RPMI7951 (cell line): ENCODE measurements around the gene ATG2B. TPM values are rescaled to one million over a fixed set of nuclear protein-coding genes. Genes with fewer than 3 reads are reported as not detected.

Experiments used
- total RNA-seq: library from RNA; depleted of rRNA; stranded (reverse); fragments of >200 nt; shearing (Covaris generic); gene quantifications from 2 replicates; pipeline ENCODE4 v1.2.3, GENCODE V29; 2014; rRNA removed

The ATG2B gene
- total RNA-seq, 1 experiment from 2014 or later: 9.3 TPM

Other genes starting within 250 kb of the ATG2B start
- gene BDKRB2, start 158.5 kb downstream of the ATG2B start, total RNA-seq: 13.1 and 15.9 TPM in 2 replicates
- gene BDKRB1, start 107.1 kb downstream of the ATG2B start, total RNA-seq: 7.1 and 9.2 TPM in 2 replicates
- 42.5 and 48.9 TPM in 2 replicates for gene GSKIP, start 185 bp upstream of the ATG2B start, total RNA-seq
- 0.20 and 0.24 TPM in 2 replicates for gene AK7, start 28.8 kb upstream of the ATG2B start, total RNA-seq
- 60.3 and 75.5 TPM in 2 replicates for gene PAPOLA, start 139.0 kb upstream of the ATG2B start, total RNA-seq